Measurements from ENCODE around the gene SIRPD.

Gene SIRPD

GRCh38 chr20:1491860-1492642 lies 65.5 kb downstream of the SIRPD start:
- no peak for DNase-seq

GRCh38 chr20:1491281-1491840 lies 66.1 kb downstream of the SIRPD start, which contains the start of gene SIRPB2:
TSS of gene SIRPB2 (minus strand) at chr20:1491420. CDS start at chr20:1491359, 61 bp downstream.
- no peak for DNase-seq

GRCh38 chr20:1490643-1491195 lies 66.8 kb downstream of the SIRPD start:
- DNase-seq = no peak

DNA sequence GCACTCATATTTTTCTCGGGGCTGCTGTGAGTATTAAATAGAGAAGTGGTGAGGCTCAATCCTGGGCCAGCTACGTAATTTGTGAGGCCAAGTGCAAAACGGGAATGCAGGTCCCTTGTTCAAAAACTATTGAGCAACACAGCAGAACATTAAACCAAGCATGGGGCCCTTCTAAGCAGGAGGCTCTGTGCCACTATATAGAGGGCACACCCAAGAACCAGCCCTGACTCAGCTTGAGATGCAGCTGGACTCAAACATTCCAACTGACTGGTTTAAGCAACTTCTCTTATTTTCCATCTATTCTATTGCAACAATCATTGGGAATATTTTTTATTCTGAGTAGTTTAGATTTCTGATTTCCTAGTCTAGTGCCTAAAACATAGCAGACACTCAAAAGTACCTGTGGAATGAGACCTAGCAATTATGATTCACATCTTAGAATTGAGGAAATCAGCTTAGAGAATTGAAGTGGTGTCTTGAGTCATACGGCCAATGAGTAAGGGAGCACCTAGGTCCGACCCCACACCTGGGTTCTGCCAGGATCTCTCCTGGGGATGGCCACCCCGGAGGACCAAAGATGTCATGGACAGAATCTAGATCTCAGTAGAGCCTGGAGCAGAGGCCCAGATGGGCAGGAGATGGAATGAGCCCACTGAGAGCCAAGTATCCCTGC lies 67.6 kb downstream of the SIRPD start:
- DNase-seq = no peak

DNA sequence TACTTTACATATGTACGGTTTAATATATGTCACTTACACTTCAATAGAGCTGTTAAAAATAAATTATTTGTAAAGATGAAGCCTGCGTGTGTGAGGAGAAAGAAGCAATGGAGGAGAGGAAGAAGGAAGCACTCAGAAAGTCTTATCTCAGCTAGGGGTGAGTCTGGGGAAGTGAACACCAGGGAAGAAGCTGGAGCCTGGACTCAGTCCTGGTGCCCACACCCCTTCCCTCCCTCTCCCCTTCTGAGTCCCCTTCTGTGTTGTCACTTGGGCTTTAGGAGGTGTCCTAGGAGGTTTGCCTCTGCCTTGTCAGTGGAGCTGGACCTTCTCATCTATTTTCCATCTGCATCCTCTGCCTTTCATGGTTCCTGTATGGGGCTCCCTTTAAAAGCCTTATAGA lies 68.2 kb downstream of the SIRPD start:
- no peak for DNase-seq

GRCh38 chr20:1486566-1486965 lies 70.9 kb downstream of the SIRPD start:
- no peak for DNase-seq

GRCh38 chr20:1484438-1485116 lies 72.9 kb downstream of the SIRPD start:
- no peak for DNase-seq

Data from hippocampal formation (tissue), 2 donors.